ENCODE data around the gene RAB11A. TPM values are rescaled to one million over a fixed set of nuclear protein-coding genes. Genes with fewer than 3 reads are reported as not detected.
A peak's percentile ranks its signal among the peaks of the same experiment; 100 is the strongest.

Gene RAB11A
- total RNA-seq, 3 donors from 2014 or later (not counting 1 experiment from before 2014, with no cell fraction given), result 84.7 to 97.1 (median 87.5) TPM

GRCh38 chr15:65832549-65833364 lies 36.5 kb upstream of the RAB11A start:
- intact Hi-C loops (cut with micrococcal nuclease), result loop anchor here (2.0 to 5.0 kb wide), 2 partner anchors 14 to 55 kb away; no protein-coding TSS in a partner anchor
- peak overlapping the region; percentile 97 to 98 for H3K27ac Mint-ChIP-seq
- Histone ChIP-seq H3K4me1 (ENCODE audit: control insufficient read depth, insufficient read depth, low read length) (peaks cover 51% of the 10 kb centered on the region), H3K4me3 (ENCODE audit: low read length) (no peak overlapping the region), H3K36me3 (ENCODE audit: control insufficient read depth, insufficient read depth, low read length) (no peaks in the 10 kb centered on the region), H3K9me3 (ENCODE audit: control insufficient read depth, insufficient read depth, low read length) (no peaks in the 10 kb centered on the region), H3K27me3 (ENCODE audit: control insufficient read depth, insufficient read depth, low read length) (no peaks in the 10 kb centered on the region), H3K27ac (ENCODE audit: low read length) (peak overlapping the region; percentile 87)
- ATAC-seq (peak; percentile 71 to 76 (median 75)), DNase-seq (peak; percentile 41 to 78)
- peaks cover 44 to 52% of the 10 kb centered on the region in 2 donors for H3K4me1 Mint-ChIP-seq
- TF ChIP-seq, protein P1, sequence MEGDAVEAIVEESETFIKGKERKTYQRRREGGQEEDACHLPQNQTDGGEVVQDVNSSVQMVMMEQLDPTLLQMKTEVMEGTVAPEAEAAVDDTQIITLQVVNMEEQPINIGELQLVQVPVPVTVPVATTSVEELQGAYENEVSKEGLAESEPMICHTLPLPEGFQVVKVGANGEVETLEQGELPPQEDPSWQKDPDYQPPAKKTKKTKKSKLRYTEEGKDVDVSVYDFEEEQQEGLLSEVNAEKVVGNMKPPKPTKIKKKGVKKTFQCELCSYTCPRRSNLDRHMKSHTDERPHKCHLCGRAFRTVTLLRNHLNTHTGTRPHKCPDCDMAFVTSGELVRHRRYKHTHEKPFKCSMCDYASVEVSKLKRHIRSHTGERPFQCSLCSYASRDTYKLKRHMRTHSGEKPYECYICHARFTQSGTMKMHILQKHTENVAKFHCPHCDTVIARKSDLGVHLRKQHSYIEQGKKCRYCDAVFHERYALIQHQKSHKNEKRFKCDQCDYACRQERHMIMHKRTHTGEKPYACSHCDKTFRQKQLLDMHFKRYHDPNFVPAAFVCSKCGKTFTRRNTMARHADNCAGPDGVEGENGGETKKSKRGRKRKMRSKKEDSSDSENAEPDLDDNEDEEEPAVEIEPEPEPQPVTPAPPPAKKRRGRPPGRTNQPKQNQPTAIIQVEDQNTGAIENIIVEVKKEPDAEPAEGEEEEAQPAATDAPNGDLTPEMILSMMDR (IDR thresholded peaks at IDR 0.05), result no peak
- no peaks in the 10 kb centered on the region for H3K36me3 Mint-ChIP-seq
- no peaks in the 10 kb centered on the region for H3K9me3 Mint-ChIP-seq
- peak overlapping the region; percentile 86 for H3K4me3 Mint-ChIP-seq
- 13% methylated on average over 7 of the region's 8 CpGs for WGBS (ENCODE audit: insufficient coverage)
- no peaks in the 10 kb centered on the region for H3K27me3 Mint-ChIP-seq (ENCODE audit: low read depth in 2 of 2)

- TF ChIP-seq, protein P1 (IDR thresholded peaks at IDR 0.05), result no peak
- ATAC-seq (peak in 1 of 3 donors; percentile 19), DNase-seq (peak in 1 of 2 donors; percentile 64)
- Mint-ChIP-seq H3K27me3 (ENCODE audit: low read depth in 2 of 2) (no peaks in the 10 kb centered on the region), H3K4me3 (peak overlapping the region; percentile 86), H3K27ac (peak overlapping the region; percentile 97 to 98), H3K9me3 (no peaks in the 10 kb centered on the region), H3K4me1 (peaks cover 37 to 45% of the 10 kb centered on the region in 2 donors), H3K36me3 (no peaks in the 10 kb centered on the region)
- Histone ChIP-seq H3K4me3 (ENCODE audit: low read length) (no peak overlapping the region), H3K9me3 (ENCODE audit: control insufficient read depth, insufficient read depth, low read length) (no peaks in the 10 kb centered on the region), H3K36me3 (ENCODE audit: control insufficient read depth, insufficient read depth, low read length) (no peaks in the 10 kb centered on the region), H3K27me3 (ENCODE audit: control insufficient read depth, insufficient read depth, low read length) (no peaks in the 10 kb centered on the region), H3K4me1 (ENCODE audit: control insufficient read depth, insufficient read depth, low read length) (peaks cover 43% of the 10 kb centered on the region), H3K27ac (ENCODE audit: low read length) (peak overlapping the region; percentile 87)
- intact Hi-C loops (cut with micrococcal nuclease), result loop anchor here (2.0 to 5.0 kb wide), 2 partner anchors 15 to 56 kb away; no protein-coding TSS in a partner anchor
- 46% methylated on average over 4 of the region's 4 CpGs for WGBS (ENCODE audit: insufficient coverage)
Observed at GRCh38 chr15:65833501-65834205, 35.6 kb upstream of the RAB11A start.

DNA sequence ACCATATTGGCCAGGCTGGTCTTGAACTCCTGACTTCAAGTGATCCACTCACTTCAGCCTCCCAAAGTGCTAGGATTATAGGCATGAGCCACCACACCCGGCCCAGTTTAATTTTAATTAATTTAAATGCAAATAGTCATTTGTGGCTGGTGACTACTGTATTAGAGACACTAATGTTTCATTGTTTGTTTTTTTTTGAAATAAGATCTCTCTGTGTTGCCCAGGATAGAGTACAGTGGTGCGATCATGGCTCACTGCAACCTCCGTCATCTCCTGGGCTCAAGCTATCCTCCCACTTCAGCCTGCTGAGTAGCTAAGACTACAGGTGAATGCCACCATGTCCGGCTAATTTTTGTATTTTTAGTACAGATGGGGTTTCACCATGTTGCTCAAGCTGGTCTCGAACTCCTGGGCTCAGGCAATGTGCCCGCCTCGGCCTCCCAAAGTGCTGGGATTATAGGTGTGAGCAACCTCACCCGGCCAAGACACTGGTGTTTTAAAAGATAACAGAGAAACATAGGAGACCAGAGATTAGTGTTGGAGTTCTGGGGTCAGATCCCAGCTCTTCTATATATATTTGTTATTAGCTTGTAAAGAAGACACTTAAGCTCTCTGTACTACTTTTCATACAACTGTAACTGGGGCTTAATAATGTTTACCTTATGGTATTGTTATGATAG lies 34.5 kb upstream of the RAB11A start:
- intact Hi-C loops (cut with micrococcal nuclease), result loop anchor here (5.0 kb wide), 1 partner anchor 57 kb away; no protein-coding TSS in a partner anchor
- Mint-ChIP-seq H3K36me3 (no peaks in the 10 kb centered on the region), H3K9me3 (no peaks in the 10 kb centered on the region), H3K4me3 (no peak overlapping the region), H3K27me3 (ENCODE audit: low read depth in 2 of 2) (no peaks in the 10 kb centered on the region), H3K4me1 (peaks cover 28 to 39% of the 10 kb centered on the region in 2 donors), H3K27ac (peak overlapping the region; percentile 6 to 51)
- Histone ChIP-seq H3K4me1 (ENCODE audit: control insufficient read depth, insufficient read depth, low read length) (peaks cover 35% of the 10 kb centered on the region), H3K9me3 (ENCODE audit: control insufficient read depth, insufficient read depth, low read length) (no peaks in the 10 kb centered on the region), H3K4me3 (ENCODE audit: low read length) (no peak overlapping the region), H3K27me3 (ENCODE audit: control insufficient read depth, insufficient read depth, low read length) (no peaks in the 10 kb centered on the region), H3K27ac (ENCODE audit: low read length) (no peak overlapping the region), H3K36me3 (ENCODE audit: control insufficient read depth, insufficient read depth, low read length) (no peaks in the 10 kb centered on the region)
- ATAC-seq, result no peak
- DNase-seq, result no peak
- WGBS (ENCODE audit: insufficient coverage), result 95% methylated on average over 7 of the region's 8 CpGs
- TF ChIP-seq, protein P1 (IDR thresholded peaks at IDR 0.05), result no peak
